Mesendoderm (in vitro differentiated cells): ENCODE results near the gene RNF141. TPM values are rescaled to one million over a fixed set of nuclear protein-coding genes. Genes with fewer than 3 reads are reported as not detected.

ENCODE experiments used
- DNase-seq: peaks from one replicate; pipeline ENCODE4 v3.0.0; 2013
- H2AK5ac ChIP-seq: 2 replicates; pipeline ENCODE4 v1.6.1; 2013; ENCODE audit warnings: low read length, inconsistent platforms
- H2BK120ac ChIP-seq: 2 replicates; pipeline ENCODE4 v1.6.1; 2013; ENCODE audit warnings: low read depth, mild to moderate bottlenecking, low read length, moderate library complexity, mixed read lengths
- H2BK15ac ChIP-seq: replicated peaks from 2 replicates; pipeline ENCODE4 v1.6.1; 2013; ENCODE audit warnings: low read depth, mild to moderate bottlenecking, moderate library complexity
- H2BK5ac ChIP-seq: 2 replicates; pipeline ENCODE4 v1.6.1; 2013; ENCODE audit warnings: low read length, inconsistent platforms
- H3K18ac ChIP-seq: 2 replicates; pipeline ENCODE4 v1.6.1; 2013; ENCODE audit warnings: mild to moderate bottlenecking, low read length, mixed read lengths
- H3K23ac ChIP-seq: one replicate; pipeline ENCODE4 v1.6.1; 2013; ENCODE audit warnings: low read length
- H3K27ac ChIP-seq: 2 replicates; pipeline ENCODE4 v1.5.1; 2013; ENCODE audit warnings: low read depth, mild to moderate bottlenecking, inconsistent platforms, low read length, moderate library complexity
- H3K27me3 ChIP-seq: 2 replicates; pipeline ENCODE4 v1.6.1; 2013; ENCODE audit warnings: low read length, control low read depth, mild to moderate bottlenecking, inconsistent platforms; ENCODE audit not compliant: insufficient read depth, poor library complexity
- H3K36me3 ChIP-seq: 2 replicates; pipeline ENCODE4 v1.6.1; 2013; ENCODE audit warnings: low read length, inconsistent platforms; ENCODE audit not compliant: control insufficient read depth, insufficient read depth
- H3K4ac ChIP-seq: one replicate; pipeline ENCODE4 v1.6.1; 2013; ENCODE audit warnings: low read depth, mild to moderate bottlenecking, low read length, moderate library complexity
- H3K4me1 ChIP-seq: 2 replicates; pipeline ENCODE4 v1.6.1; 2013; ENCODE audit warnings: low read depth, low read length, inconsistent platforms; ENCODE audit not compliant: control insufficient read depth
- H3K4me2 ChIP-seq: 2 replicates; pipeline ENCODE4 v1.6.1; 2013; ENCODE audit warnings: low read length
- H3K4me3 ChIP-seq: 2 replicates; pipeline ENCODE4 v1.5.1; 2013; ENCODE audit warnings: mild to moderate bottlenecking, low read length
- H3K56ac ChIP-seq: one replicate; pipeline ENCODE4 v1.6.1; 2013; ENCODE audit warnings: low read length
- H3K79me1 ChIP-seq: 2 replicates; pipeline ENCODE4 v1.6.1; 2013; ENCODE audit warnings: low read length, inconsistent platforms
- H3K79me2 ChIP-seq: 2 replicates; pipeline ENCODE4 v1.6.1; 2013; ENCODE audit warnings: mild to moderate bottlenecking, low read length; ENCODE audit not compliant: control insufficient read depth, insufficient read depth
- H3K9ac ChIP-seq: 2 replicates; pipeline ENCODE4 v1.6.1; 2013; ENCODE audit warnings: low read length, inconsistent platforms
- H4K5ac ChIP-seq: one replicate; pipeline ENCODE4 v1.6.1; 2013; ENCODE audit warnings: low read length
- H4K8ac ChIP-seq: one replicate; pipeline ENCODE4 v1.6.1; 2013; ENCODE audit warnings: low read depth, mild to moderate bottlenecking, control low read depth, low read length, moderate library complexity
- WGBS: extraction: QIAGEN DNeasy Blood & Tissue Kit; methylation state at CpG from one replicate; pipeline ENCODE4 v1.1.7; 2013; ENCODE audit warnings: low lambda C conversion rate, missing lambda C conversion rate; ENCODE audit not compliant: insufficient coverage; ENCODE audit errors: extremely low coverage; 5-methylcytosine and 5-hydroxymethylcytosine counted together
- polyA plus RNA-seq, 2 experiments: library from polyadenylated mRNA; stranded (reverse); fragments of 200-250 nt; gene quantifications; one replicate each; pipeline ENCODE4 v1.2.3, GENCODE V29; 2013

Gene RNF141
- polyA plus RNA-seq (2013, experiment 1 of 2) = 11.9 TPM
- 12.2 TPM for polyA plus RNA-seq (2013, experiment 2 of 2)

- peak within 1 kb of the TSS; percentile 60 for H3K27ac ChIP-seq
- no peak within 1 kb of the TSS for H3K4ac ChIP-seq
- no peak within 1 kb of the TSS for H4K8ac ChIP-seq
- H2BK5ac ChIP-seq = no peak within 1 kb of the TSS
- H4K5ac ChIP-seq = no peak within 1 kb of the TSS
- H3K9ac ChIP-seq = peak within 1 kb of the TSS; percentile 86
- H2BK15ac ChIP-seq = no peak within 1 kb of the TSS
- DNase-seq = peak; percentile 97
- H3K4me2 ChIP-seq = peak within 1 kb of the TSS; percentile 83
- H3K56ac ChIP-seq = peak within 1 kb of the TSS; percentile 90
- H3K79me2 ChIP-seq = no peaks in the 10 kb centered on the region
- H2AK5ac ChIP-seq = no peak within 1 kb of the TSS
- peaks cover 1% of the 10 kb centered on the region for H3K79me1 ChIP-seq
- no peaks in the 10 kb centered on the region for H3K4me1 ChIP-seq
- H2BK120ac ChIP-seq = no peak within 1 kb of the TSS
- H3K27me3 ChIP-seq = no peaks in the 10 kb centered on the region
- no peaks in the 10 kb centered on the region for H3K36me3 ChIP-seq
- H3K4me3 ChIP-seq = peak within 1 kb of the TSS; percentile 74
- H3K18ac ChIP-seq = peak within 1 kb of the TSS; percentile 72
- no peak within 1 kb of the TSS for H3K23ac ChIP-seq
- no CpG with 5 or more reads among the region's 54 CpGs for WGBS
Observed at GRCh38 chr11:10540915-10541560, at the start of gene RNF141. Gene RNF141 (minus strand): TSS chr11:10541187. CDS start chr11:10534158, 7,029 bp downstream.

GRCh38 chr11:10590218-10590915 lies 49.4 kb upstream of the RNF141 start:
- peak overlapping the region; percentile 9 for H3K27ac ChIP-seq
- DNase-seq = no peak
- no peak overlapping the region for H2AK5ac ChIP-seq

GRCh38 chr11:10588904-10589303 lies 47.9 kb upstream of the RNF141 start:
- H3K18ac ChIP-seq = peak overlapping the region; percentile 66
- WGBS = no CpG with 5 or more reads among the region's 2 CpGs
- no peak overlapping the region for H2AK5ac ChIP-seq
- H3K4me3 ChIP-seq = no peak overlapping the region
- H3K36me3 ChIP-seq = no peaks in the 10 kb centered on the region
- H3K4me1 ChIP-seq = no peaks in the 10 kb centered on the region
- H4K8ac ChIP-seq = no peak overlapping the region
- H2BK5ac ChIP-seq = no peak overlapping the region
- no peak overlapping the region for H3K23ac ChIP-seq
- no peak overlapping the region for H2BK120ac ChIP-seq
- no peak overlapping the region for H3K56ac ChIP-seq
- no peak overlapping the region for H3K9ac ChIP-seq
- no peak overlapping the region for H3K4me2 ChIP-seq
- H3K27ac ChIP-seq = peak overlapping the region; percentile 11
- peak overlapping the region; percentile 28 for H2BK15ac ChIP-seq
- no peaks in the 10 kb centered on the region for H3K79me2 ChIP-seq
- no peak overlapping the region for H3K4ac ChIP-seq
- H3K79me1 ChIP-seq = no peaks in the 10 kb centered on the region
- H3K27me3 ChIP-seq = no peaks in the 10 kb centered on the region
- no peak overlapping the region for H4K5ac ChIP-seq
- peak; percentile 67 for DNase-seq

More at GRCh38 chr11:10590218-10590915, 49.4 kb upstream of the RNF141 start:
- Histone ChIP-seq H3K56ac (peak overlapping the region; percentile 38), H4K8ac (no peak overlapping the region), H3K79me2 (no peaks in the 10 kb centered on the region), H3K79me1 (no peaks in the 10 kb centered on the region), H3K4me3 (no peak overlapping the region), H2BK15ac (peak overlapping the region; percentile 4), H3K36me3 (no peaks in the 10 kb centered on the region), H3K4me1 (no peaks in the 10 kb centered on the region), H4K5ac (no peak overlapping the region), H3K18ac (no peak overlapping the region), H3K9ac (no peak overlapping the region), H2BK120ac (peak overlapping the region; percentile 3), H3K23ac (no peak overlapping the region), H2BK5ac (peak overlapping the region; percentile 10), H3K4me2 (no peak overlapping the region), H3K27me3 (no peaks in the 10 kb centered on the region), H3K4ac (no peak overlapping the region)
- WGBS = no CpG with 5 or more reads among the region's 2 CpGs

- peak; percentile 57 for DNase-seq
- H3K23ac ChIP-seq = no peak overlapping the region
- no peak overlapping the region for H4K8ac ChIP-seq
- H3K56ac ChIP-seq = no peak overlapping the region
- H3K4ac ChIP-seq = no peak overlapping the region
- no peak overlapping the region for H4K5ac ChIP-seq
- H3K27me3 ChIP-seq = no peaks in the 10 kb centered on the region
- no peak overlapping the region for H2BK5ac ChIP-seq
- H3K79me2 ChIP-seq = no peaks in the 10 kb centered on the region
- H3K36me3 ChIP-seq = no peaks in the 10 kb centered on the region
- no peak overlapping the region for H3K4me2 ChIP-seq
- H2BK120ac ChIP-seq = no peak overlapping the region
- H3K4me3 ChIP-seq = no peak overlapping the region
- H3K79me1 ChIP-seq = no peaks in the 10 kb centered on the region
- no peak overlapping the region for H3K27ac ChIP-seq
- no peak overlapping the region for H3K18ac ChIP-seq
- no peaks in the 10 kb centered on the region for H3K4me1 ChIP-seq
- H3K9ac ChIP-seq = no peak overlapping the region
- H2BK15ac ChIP-seq = no peak overlapping the region
- no CpG with 5 or more reads among the region's 3 CpGs for WGBS
- no peak overlapping the region for H2AK5ac ChIP-seq
Observed at GRCh38 chr11:10587995-10588394, 47.0 kb upstream of the RNF141 start.

GRCh38 chr11:10587388-10587787 lies 46.4 kb upstream of the RNF141 start:
- Histone ChIP-seq H3K36me3 (no peaks in the 10 kb centered on the region), H2BK15ac (no peak overlapping the region), H3K18ac (no peak overlapping the region), H3K4ac (no peak overlapping the region), H2BK120ac (no peak overlapping the region), H3K4me2 (no peak overlapping the region), H3K4me3 (no peak overlapping the region), H3K23ac (no peak overlapping the region), H3K79me2 (no peaks in the 10 kb centered on the region), H4K8ac (no peak overlapping the region), H3K27me3 (no peaks in the 10 kb centered on the region), H2AK5ac (no peak overlapping the region), H3K9ac (no peak overlapping the region), H3K56ac (peak overlapping the region; percentile 39), H2BK5ac (no peak overlapping the region), H4K5ac (no peak overlapping the region), H3K4me1 (no peaks in the 10 kb centered on the region), H3K79me1 (no peaks in the 10 kb centered on the region), H3K27ac (peak overlapping the region; percentile 46)
- no peak for DNase-seq
- WGBS = no CpG with 5 or more reads among the region's 7 CpGs
